AG10803 (cell line): ENCODE data around the gene INPP5A.
"Not testable (repeated sequence)": the region's sequence is repeated elsewhere in the genome, so short reads cannot be mapped to it uniquely, and the experiment has no call there.

ENCODE experiments used
- DNase-seq: peaks from one replicate; pipeline ENCODE4 v3.0.0; 2010; ENCODE audit warnings: low read depth
- H3K4me3 ChIP-seq: 2 replicates; pipeline ENCODE4 v1.5.1; 2011; ENCODE audit warnings: mild to moderate bottlenecking, low read length, control low read depth
- TF ChIP-seq, protein P1 (sequence below): conservative IDR thresholded peaks from 2 replicates; pipeline ENCODE4 v1.5.1; 2011; ENCODE audit warnings: mild to moderate bottlenecking, low read length, control low read depth, inconsistent platforms

INPP5A gene

DNA sequence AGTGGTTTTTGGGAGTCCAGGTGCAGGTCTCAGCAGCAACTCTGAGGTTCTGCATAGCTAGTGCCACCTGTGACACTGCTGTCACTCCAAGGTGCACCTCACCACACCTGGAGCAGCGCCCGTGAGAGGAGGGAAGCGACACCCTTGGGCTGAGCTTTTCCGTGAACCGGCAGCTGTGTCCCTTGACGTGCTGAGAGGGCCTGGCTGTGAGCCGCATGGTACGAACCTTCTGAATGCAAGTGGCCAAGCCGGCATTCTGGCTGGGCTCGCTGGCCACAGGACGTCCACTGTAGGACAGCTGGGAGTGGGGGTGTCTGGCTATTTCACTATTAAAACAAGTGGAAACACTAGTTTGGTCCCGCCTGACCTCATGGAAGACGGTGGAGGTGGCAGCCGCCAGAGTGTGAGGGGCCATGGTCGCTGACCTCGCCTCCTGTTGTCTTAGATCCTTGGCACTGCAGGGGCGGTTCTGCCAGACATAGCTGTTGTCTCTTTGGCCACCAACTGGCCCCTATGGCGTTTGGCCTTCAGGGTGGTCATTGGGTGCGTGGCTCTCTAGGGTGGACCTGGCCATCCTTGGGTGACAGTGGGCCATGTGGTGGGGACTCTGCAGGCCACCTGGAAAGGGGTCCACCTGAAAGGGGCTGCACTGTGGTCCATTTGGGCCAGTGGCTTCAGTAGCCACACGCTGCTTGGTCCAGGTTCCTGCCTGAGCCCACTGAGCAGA lies 12.9 kb downstream of the INPP5A start:
- no peak for DNase-seq
- H3K4me3 ChIP-seq, result no peak overlapping the region
- TF ChIP-seq, protein P1, sequence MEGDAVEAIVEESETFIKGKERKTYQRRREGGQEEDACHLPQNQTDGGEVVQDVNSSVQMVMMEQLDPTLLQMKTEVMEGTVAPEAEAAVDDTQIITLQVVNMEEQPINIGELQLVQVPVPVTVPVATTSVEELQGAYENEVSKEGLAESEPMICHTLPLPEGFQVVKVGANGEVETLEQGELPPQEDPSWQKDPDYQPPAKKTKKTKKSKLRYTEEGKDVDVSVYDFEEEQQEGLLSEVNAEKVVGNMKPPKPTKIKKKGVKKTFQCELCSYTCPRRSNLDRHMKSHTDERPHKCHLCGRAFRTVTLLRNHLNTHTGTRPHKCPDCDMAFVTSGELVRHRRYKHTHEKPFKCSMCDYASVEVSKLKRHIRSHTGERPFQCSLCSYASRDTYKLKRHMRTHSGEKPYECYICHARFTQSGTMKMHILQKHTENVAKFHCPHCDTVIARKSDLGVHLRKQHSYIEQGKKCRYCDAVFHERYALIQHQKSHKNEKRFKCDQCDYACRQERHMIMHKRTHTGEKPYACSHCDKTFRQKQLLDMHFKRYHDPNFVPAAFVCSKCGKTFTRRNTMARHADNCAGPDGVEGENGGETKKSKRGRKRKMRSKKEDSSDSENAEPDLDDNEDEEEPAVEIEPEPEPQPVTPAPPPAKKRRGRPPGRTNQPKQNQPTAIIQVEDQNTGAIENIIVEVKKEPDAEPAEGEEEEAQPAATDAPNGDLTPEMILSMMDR, result no peak

DNA sequence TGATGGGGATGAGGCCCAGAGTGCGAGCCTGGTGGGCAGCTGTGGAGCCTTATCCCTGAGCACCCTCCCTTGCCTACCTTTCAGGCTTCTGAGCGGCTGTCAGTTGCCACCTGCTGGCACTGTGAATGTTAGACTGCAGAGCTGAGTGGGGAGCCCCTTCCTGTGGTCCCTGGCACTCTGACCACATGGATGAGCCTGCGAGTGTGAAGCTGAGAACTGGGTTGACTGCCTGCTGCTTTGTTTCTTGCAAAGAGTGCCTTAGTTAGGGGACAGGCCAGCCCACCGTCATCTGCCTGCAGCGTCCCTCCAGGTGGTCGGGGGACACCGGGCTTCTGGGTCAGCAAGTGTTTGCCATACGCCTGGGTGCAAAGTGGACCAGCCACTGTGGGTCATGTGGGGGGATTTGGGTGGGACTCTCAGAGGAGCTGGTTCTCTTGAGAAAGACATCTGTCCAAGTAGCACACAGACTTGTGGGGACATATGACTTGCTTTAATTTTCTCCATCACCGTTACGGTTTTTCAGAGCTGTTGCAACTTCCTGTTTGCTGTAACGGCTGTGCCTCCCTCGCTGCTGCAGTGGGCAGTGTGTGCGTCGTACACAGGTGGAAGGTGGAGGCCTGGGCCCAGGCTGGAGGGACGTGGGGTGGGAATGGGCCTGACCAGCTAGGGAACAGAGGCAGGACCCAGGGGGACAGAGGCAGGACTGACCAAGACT lies 13.7 kb downstream of the INPP5A start:
- peak; percentile 29 for DNase-seq
- TF ChIP-seq, protein P1, result no peak
- H3K4me3 ChIP-seq, result no peak overlapping the region

DNA sequence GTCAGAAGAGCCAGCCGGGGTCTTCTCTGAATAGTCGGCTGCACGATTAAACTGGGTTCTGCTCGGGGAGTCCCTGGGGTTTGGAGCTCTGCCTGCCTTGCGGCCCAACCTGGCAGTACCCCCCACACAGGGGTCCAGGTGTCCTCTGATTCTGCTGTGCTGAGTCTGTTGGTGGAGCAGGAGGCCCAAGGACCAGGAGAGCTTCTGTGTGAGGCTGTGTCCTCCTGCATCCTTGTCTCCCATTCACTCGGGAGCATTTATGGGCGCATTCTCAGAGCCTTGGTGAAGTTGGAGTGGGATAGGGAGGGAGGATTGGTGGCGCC lies 14.2 kb downstream of the INPP5A start:
- DNase-seq, result no peak
- H3K4me3 ChIP-seq, result no peak overlapping the region
- TF ChIP-seq, protein P1, result no peak

DNA sequence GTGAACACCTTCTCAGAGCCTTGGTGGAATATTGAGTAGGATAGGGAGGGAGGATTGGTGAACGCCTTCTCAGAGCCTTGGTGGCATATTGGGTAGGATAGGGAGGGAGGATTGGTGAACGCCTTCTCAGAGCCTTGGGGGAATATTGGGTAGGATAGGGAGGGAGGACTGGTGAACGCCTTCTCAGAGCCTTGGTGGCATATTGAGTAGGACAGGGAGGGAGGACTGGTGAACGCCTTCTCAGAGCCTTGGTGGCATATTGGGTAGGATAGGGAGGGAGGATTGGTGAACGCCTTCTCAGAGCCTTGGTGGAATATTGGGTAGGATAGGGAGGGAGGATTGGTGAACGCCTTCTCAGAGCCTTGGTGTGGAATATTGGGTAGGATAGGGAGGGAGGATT lies 15.0 kb downstream of the INPP5A start:
- not testable (repeated sequence) for DNase-seq, H3K4me3 ChIP-seq

DNA sequence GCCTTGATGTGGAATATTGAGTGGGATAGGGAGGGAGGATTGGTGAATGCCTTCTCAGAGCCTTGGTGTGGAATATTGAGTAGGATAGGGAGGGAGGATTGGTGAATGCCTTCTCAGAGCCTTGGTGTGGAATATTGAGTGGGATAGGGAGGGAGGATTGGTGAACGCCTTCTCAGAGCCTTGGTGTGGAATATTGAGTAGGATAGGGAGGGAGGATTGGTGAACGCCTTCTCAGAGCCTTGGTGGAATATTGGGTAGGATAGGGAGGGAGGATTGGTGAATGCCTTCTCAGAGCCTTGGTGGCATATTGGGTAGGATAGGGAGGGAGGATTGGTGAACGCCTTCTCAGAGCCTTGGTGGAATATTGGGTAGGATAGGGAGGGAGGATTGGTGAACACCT lies 16.0 kb downstream of the INPP5A start:
- H3K4me3 ChIP-seq, DNase-seq: not testable (repeated sequence)

DNA sequence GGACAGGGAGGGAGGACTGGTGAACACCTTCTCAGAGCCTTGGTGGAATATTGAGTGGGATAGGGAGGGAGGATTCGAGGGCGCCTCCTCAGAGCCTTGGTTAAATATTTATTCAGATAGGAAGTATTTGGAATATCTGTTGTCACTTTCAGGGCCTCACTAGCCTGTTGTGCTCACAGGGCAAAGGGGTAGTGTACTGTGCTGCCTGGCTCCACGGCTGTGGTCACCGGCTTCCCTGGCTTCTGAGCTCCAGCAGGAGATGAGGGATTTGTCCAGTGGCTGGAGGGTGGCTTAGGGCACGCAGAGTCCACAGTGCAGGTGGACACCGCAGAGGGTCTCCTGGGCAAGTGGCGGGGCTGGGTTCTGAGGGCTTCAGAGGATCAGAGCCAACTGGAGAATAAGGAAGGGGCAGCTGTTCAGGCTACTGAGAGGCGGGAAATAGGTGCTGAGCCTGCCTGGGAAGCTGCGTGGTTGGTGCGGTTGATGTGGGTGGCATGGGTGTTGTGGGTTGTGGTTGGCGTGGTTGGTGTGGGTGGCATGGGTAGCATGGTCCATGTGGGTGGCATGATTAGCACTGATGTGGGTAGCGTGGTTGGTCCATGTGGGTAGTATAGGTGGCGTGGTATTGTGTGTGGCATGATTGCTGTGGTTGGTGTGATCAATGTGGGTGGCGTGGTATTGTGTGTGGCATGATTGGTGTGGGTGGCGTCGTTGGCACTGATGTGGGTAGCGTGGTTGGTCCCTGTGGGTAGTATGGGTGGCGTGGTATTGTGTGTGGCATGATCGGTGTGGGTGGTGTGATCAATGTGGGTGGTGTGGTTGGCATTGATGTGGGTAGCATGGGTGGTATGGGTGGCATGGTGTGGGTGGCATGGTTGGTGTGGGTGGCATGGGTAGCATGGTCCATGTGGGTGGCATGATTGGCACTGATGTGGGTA lies 16.7 kb downstream of the INPP5A start:
- TF ChIP-seq, protein P1, result no peak
- DNase-seq, result no peak
- no peak overlapping the region for H3K4me3 ChIP-seq

DNA sequence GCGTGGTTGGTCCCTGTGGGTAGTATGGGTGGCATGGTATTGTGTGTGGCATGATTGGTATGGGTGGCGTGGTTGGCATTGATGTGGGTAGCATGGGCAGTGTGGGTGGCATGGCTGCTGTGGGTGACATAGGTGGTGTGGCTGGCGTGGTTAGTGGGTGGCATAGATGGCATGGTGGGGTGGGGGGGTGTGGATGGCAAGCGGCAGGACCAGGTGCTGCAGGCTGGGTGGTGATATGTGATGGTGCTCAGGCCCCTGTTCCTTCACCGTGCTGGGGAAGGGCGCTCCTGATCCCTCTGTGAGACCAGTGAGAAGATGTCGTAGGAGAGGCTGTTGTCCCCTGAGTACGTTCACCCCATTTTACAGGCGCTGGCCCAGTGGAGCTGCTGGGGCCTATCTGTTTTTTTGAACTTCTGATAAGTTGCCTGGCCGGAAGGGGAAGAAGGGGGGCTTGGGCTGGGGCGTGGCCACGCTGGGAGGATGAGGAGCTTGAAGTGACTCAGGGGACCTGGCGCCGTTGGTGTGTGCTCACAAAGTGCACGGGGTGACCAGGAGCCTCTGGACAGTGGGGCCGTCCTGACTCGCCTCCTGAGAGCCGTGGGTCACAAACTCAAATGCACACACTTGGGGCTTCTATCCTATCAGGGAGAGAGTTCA lies 17.5 kb downstream of the INPP5A start:
- DNase-seq, result no peak
- TF ChIP-seq, protein P1, result no peak
- no peak overlapping the region for H3K4me3 ChIP-seq
